A172 (cell line): ENCODE measurements around the gene COL2A1. TPM values are rescaled to one million over a fixed set of nuclear protein-coding genes. Genes with fewer than 3 reads are reported as not detected.
A peak's percentile ranks its signal among the peaks of the same experiment; 100 is the strongest.

Source experiments
- DNase-seq: peaks from one replicate; pipeline ENCODE4 v3.0.0-alpha.2; 2015; ENCODE audit warnings: low spot score
- total RNA-seq: library from RNA; depleted of rRNA; stranded (reverse); fragments of >200 nt; shearing (Covaris generic); gene quantifications from 2 replicates; pipeline ENCODE4 v1.2.3, GENCODE V29; 2014

Gene COL2A1
- total RNA-seq, 1 experiment from 2014 or later: not detected

- no peak for DNase-seq
Observed at GRCh38 chr12:48012070-48012469, 7.8 kb upstream of the COL2A1 start.

GRCh38 chr12:48010366-48010970 is 6.2 kb upstream of the COL2A1 start:
- DNase-seq: no peak

- no peak for DNase-seq
Observed at GRCh38 chr12:48009471-48009870, 5.2 kb upstream of the COL2A1 start.

GRCh38 chr12:48008950-48009349 is 4.7 kb upstream of the COL2A1 start:
- DNase-seq: no peak

- no peak for DNase-seq
Observed at GRCh38 chr12:48008349-48008748, 4.1 kb upstream of the COL2A1 start.

- no peak for DNase-seq
Observed at GRCh38 chr12:48007206-48007605, 2.9 kb upstream of the COL2A1 start.

- no peak for DNase-seq
Observed at GRCh38 chr12:48005750-48006021, 1.4 kb upstream of the COL2A1 start.

GRCh38 chr12:48005001-48005749 is 899 bp upstream of the COL2A1 start:
- no peak for DNase-seq

- no peak for DNase-seq
Observed at GRCh38 chr12:48003226-48004052, 837 bp downstream of the COL2A1 start.

GRCh38 chr12:48002773-48003218 is 1.5 kb downstream of the COL2A1 start:
- DNase-seq: no peak

- DNase-seq: no peak
Observed at GRCh38 chr12:48002414-48002730, 1.9 kb downstream of the COL2A1 start.

GRCh38 chr12:48001505-48002413 is 2.5 kb downstream of the COL2A1 start:
- no peak for DNase-seq

GRCh38 chr12:48000878-48001504 is 3.3 kb downstream of the COL2A1 start:
- DNase-seq: peak; percentile 59

GRCh38 chr12:47999816-48000215 is 4.5 kb downstream of the COL2A1 start:
- no peak for DNase-seq

GRCh38 chr12:47997321-47997720 is 7.0 kb downstream of the COL2A1 start:
- DNase-seq: no peak

- no peak for DNase-seq
Observed at GRCh38 chr12:47995981-47996401, 8.3 kb downstream of the COL2A1 start.

GRCh38 chr12:47993491-47993890 is 10.8 kb downstream of the COL2A1 start:
- no peak for DNase-seq

GRCh38 chr12:47992776-47993175 is 11.5 kb downstream of the COL2A1 start:
- DNase-seq: no peak

- no peak for DNase-seq
Observed at GRCh38 chr12:47991106-47992061, 12.9 kb downstream of the COL2A1 start.
